Medulla oblongata (tissue), 1 donor: ENCODE measurements around the gene NVL.
A peak's percentile ranks its signal among the peaks of the same experiment; 100 is the strongest.

Experiments used
- DNase-seq: peaks from one replicate; pipeline ENCODE4 v3.0.0-alpha.2; 2015; ENCODE audit errors: extremely low spot score

NVL gene

GRCh38 chr1:224199679-224200078 lies 130.3 kb downstream of the NVL start:
- DNase-seq, result no peak

GRCh38 chr1:224198572-224198971 lies 131.4 kb downstream of the NVL start:
- no peak for DNase-seq

- DNase-seq, result no peak
These were observed 133.0 kb downstream of the NVL start for GRCh38 chr1:224196813-224197600.

- DNase-seq, result no peak
These were observed 136.5 kb downstream of the NVL start for GRCh38 chr1:224193319-224193966.

- no peak for DNase-seq
These were observed 137.7 kb downstream of the NVL start for GRCh38 chr1:224192082-224192788.

- no peak for DNase-seq
These were observed 140.4 kb downstream of the NVL start for GRCh38 chr1:224189561-224189960.

- no peak for DNase-seq
These were observed 141.7 kb downstream of the NVL start for GRCh38 chr1:224188286-224188685.

GRCh38 chr1:224185208-224185607 lies 144.8 kb downstream of the NVL start:
- DNase-seq, result no peak

GRCh38 chr1:224183591-224184312 lies 146.2 kb downstream of the NVL start:
- DNase-seq, result peak; percentile 67

GRCh38 chr1:224182866-224183590 lies 146.9 kb downstream of the NVL start, which contains the start of gene DEGS1:
TSS of gene DEGS1 (plus strand) at chr1:224183240. CDS start at chr1:224183337, 97 bp downstream.
- peak; percentile 88 for DNase-seq

- DNase-seq, result peak; percentile 9
These were observed 147.7 kb downstream of the NVL start for GRCh38 chr1:224182057-224182865.

- no peak for DNase-seq
These were observed 148.5 kb downstream of the NVL start for GRCh38 chr1:224181453-224181810.

GRCh38 chr1:224180783-224181452 lies 149.1 kb downstream of the NVL start:
- DNase-seq, result no peak

GRCh38 chr1:224178894-224179293 lies 151.1 kb downstream of the NVL start:
- DNase-seq, result no peak

- no peak for DNase-seq
These were observed 152.5 kb downstream of the NVL start for GRCh38 chr1:224177356-224177999.
